Loucy (cell line): ENCODE results near the gene GIMAP8.

ENCODE experiments used
- H2AFZ ChIP-seq: fragments of 200-600 bp; sonication (generic); 2 replicates; pipeline ENCODE4 v1.6.0; 2016; ENCODE audit warnings: antibody characterized with exemption, mild to moderate bottlenecking, low read length, moderate library complexity
- H3F3A ChIP-seq: fragments of 200-600 bp; 2 replicates; pipeline ENCODE4 v1.6.0; 2016; ENCODE audit warnings: antibody characterized with exemption, low read depth, mild to moderate bottlenecking
- H3K27me3 ChIP-seq: fragments of 200-600 bp; sonication (generic); 2 replicates; pipeline ENCODE4 v1.6.1; 2014; ENCODE audit warnings: low read length, mild to moderate bottlenecking; ENCODE audit not compliant: insufficient read depth, poor library complexity, severe bottlenecking
- H3K36me3 ChIP-seq: fragments of 200-600 bp; sonication (generic); 2 replicates; pipeline ENCODE4 v1.6.1; 2016; ENCODE audit warnings: low read length; ENCODE audit not compliant: insufficient read depth
- H3K4me1 ChIP-seq: fragments of 200-600 bp; sonication (generic); 2 replicates; pipeline ENCODE4 v1.5.1; 2014; ENCODE audit warnings: low read length, mild to moderate bottlenecking; ENCODE audit not compliant: insufficient read depth, poor library complexity, severe bottlenecking
- H3K4me2 ChIP-seq: fragments of 200-600 bp; sonication (generic); 2 replicates; pipeline ENCODE4 v1.6.0; 2014; ENCODE audit warnings: antibody characterized with exemption, low read length, low read depth, mild to moderate bottlenecking; ENCODE audit not compliant: poor library complexity, severe bottlenecking
- H3K4me3 ChIP-seq: fragments of 200-600 bp; sonication (generic); 2 replicates; pipeline ENCODE4 v1.5.1; 2014; ENCODE audit warnings: low read length, mild to moderate bottlenecking, mixed read lengths; ENCODE audit not compliant: poor library complexity, severe bottlenecking
- H3K79me2 ChIP-seq: fragments of 200-600 bp; sonication (generic); 2 replicates; pipeline ENCODE4 v1.6.1; 2014; ENCODE audit warnings: low read length; ENCODE audit not compliant: insufficient read depth
- H3K9ac ChIP-seq: fragments of 200-600 bp; sonication (generic); 2 replicates; pipeline ENCODE4 v1.6.0; 2014; ENCODE audit warnings: mild to moderate bottlenecking, low read depth, low read length, moderate library complexity; ENCODE audit not compliant: poor library complexity, severe bottlenecking
- H3K9me2 ChIP-seq: fragments of 200-600 bp; sonication (generic); replicated peaks from 2 replicates; pipeline ENCODE4 v1.6.1; 2016; ENCODE audit warnings: low read depth, low read length, mixed read lengths
- H3K9me3 ChIP-seq: fragments of 200-600 bp; sonication (generic); 2 replicates; pipeline ENCODE4 v1.6.1; 2014; ENCODE audit warnings: mild to moderate bottlenecking, antibody characterized with exemption, low read length, low read depth; ENCODE audit not compliant: insufficient read depth
- H4K20me1 ChIP-seq: fragments of 200-600 bp; sonication (generic); 2 replicates; pipeline ENCODE4 v1.6.0; 2014; ENCODE audit warnings: antibody characterized with exemption, low read length, mild to moderate bottlenecking; ENCODE audit not compliant: insufficient read depth, poor library complexity, severe bottlenecking
- CTCF ChIP-seq: fragments of 200-600 bp; sonication (generic); conservative IDR thresholded peaks from 2 replicates; pipeline ENCODE4 v1.5.1; 2014; ENCODE audit warnings: mild to moderate bottlenecking, antibody characterized with exemption, low read length
- EZH2phosphoT487 ChIP-seq: fragments of 200-600 bp; IDR thresholded peaks from 2 replicates; pipeline ENCODE4 v1.6.1; 2018; ENCODE audit warnings: antibody characterized with exemption, mild to moderate bottlenecking, moderate library complexity, borderline replicate concordance

The GIMAP8 gene

GRCh38 chr7:150410680-150411346 lies 39.6 kb upstream of the GIMAP8 start:
- H3K4me1 ChIP-seq: peaks cover 23% of the 10 kb centered on the region
- TF ChIP-seq CTCF (no peak), EZH2phosphoT487 (no peak)
- no peak overlapping the region for H3K9ac ChIP-seq
- H3K4me3 ChIP-seq: no peak overlapping the region
- H3K79me2 ChIP-seq: no peaks in the 10 kb centered on the region
- no peaks in the 10 kb centered on the region for H3K9me3 ChIP-seq
- H3K9me2 ChIP-seq: no peaks in the 10 kb centered on the region
- no peak overlapping the region for H3K4me2 ChIP-seq
- H3K27me3 ChIP-seq: no peaks in the 10 kb centered on the region
- H3F3A ChIP-seq: no peaks in the 10 kb centered on the region
- H4K20me1 ChIP-seq: no peaks in the 10 kb centered on the region
- no peak overlapping the region for H2AFZ ChIP-seq
- H3K36me3 ChIP-seq: no peaks in the 10 kb centered on the region

- no peak overlapping the region for H3K4me2 ChIP-seq
- no peaks in the 10 kb centered on the region for H3K79me2 ChIP-seq
- H3K9ac ChIP-seq: no peak overlapping the region
- no peak overlapping the region for H3K4me3 ChIP-seq
- TF ChIP-seq CTCF (no peak), EZH2phosphoT487 (no peak)
- H3K36me3 ChIP-seq: no peaks in the 10 kb centered on the region
- no peaks in the 10 kb centered on the region for H3K9me2 ChIP-seq
- no peaks in the 10 kb centered on the region for H3K27me3 ChIP-seq
- no peaks in the 10 kb centered on the region for H4K20me1 ChIP-seq
- no peak overlapping the region for H2AFZ ChIP-seq
- H3F3A ChIP-seq: no peaks in the 10 kb centered on the region
- H3K9me3 ChIP-seq: no peaks in the 10 kb centered on the region
- peaks cover 15% of the 10 kb centered on the region for H3K4me1 ChIP-seq
Observed at GRCh38 chr7:150411606-150412005, 38.8 kb upstream of the GIMAP8 start.

GRCh38 chr7:150412016-150412415 lies 38.4 kb upstream of the GIMAP8 start:
- Histone ChIP-seq H3K27me3 (no peaks in the 10 kb centered on the region), H3K4me1 (peaks cover 11% of the 10 kb centered on the region), H4K20me1 (no peaks in the 10 kb centered on the region), H3K9me3 (no peaks in the 10 kb centered on the region), H3K9ac (no peak overlapping the region), H3K36me3 (no peaks in the 10 kb centered on the region), H3F3A (no peaks in the 10 kb centered on the region), H3K79me2 (no peaks in the 10 kb centered on the region), H3K9me2 (no peaks in the 10 kb centered on the region), H3K4me3 (no peak overlapping the region), H3K4me2 (no peak overlapping the region), H2AFZ (no peak overlapping the region)
- TF ChIP-seq EZH2phosphoT487 (no peak), CTCF (no peak)
